GM18498 (cell line): Measurements from ENCODE around the gene HSPA1B.
"Not testable (repeated sequence)": the region's sequence is repeated elsewhere in the genome, so short reads cannot be mapped to it uniquely, and the experiment has no call there.

Experiments
- ATAC-seq: cut with Tn5 transposase; IDR thresholded peaks from one replicate; pipeline ENCODE4 v1.9.1; 2021; ENCODE audit warnings: mild to moderate bottlenecking, moderate library complexity; ENCODE audit not compliant: unreplicated experiment

Gene HSPA1B

DNA sequence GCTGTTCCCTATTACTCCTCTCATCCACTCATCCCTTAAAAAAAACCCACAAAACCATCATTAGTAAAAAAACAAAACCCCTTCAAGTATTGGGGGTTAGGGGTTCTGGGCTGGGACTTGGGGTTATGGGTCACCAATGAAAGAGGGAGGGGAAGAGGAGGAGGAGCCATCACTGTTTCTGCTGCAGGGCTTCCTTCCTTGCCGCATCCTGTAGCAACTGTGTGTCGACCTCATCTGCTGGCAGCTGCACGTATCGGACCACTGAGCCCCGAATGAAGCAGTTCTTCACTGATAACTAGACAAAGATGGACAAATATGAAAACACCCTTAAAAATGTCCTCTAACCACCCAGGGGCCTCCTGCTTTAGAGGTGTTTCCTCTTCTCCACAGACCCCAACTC, 29.9 kb upstream of the HSPA1B start:
- no peak for ATAC-seq

DNA sequence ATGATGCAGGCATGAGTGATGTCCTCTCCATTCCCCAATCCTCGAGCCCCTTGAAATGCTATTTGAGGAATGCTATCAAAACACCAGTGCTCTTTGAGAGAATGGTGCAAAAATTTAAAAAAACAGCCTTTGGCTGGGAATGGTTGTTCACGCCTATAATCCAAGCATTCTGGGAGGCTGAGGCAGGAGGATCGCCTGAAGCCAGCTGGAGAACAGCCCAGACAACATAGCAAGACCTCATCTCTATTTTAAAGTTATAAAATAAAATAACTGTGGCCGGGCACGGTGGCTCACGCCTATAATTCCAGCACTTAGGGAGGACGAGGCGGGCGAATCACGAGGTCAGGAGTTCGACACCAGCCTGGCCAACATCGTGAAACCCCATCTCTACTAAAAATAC, 27.8 kb upstream of the HSPA1B start:
- ATAC-seq, result no peak

- ATAC-seq, result not testable (repeated sequence)
Measured at GRCh38 chr6:31801031-31801927, 26.3 kb upstream of the HSPA1B start.

DNA sequence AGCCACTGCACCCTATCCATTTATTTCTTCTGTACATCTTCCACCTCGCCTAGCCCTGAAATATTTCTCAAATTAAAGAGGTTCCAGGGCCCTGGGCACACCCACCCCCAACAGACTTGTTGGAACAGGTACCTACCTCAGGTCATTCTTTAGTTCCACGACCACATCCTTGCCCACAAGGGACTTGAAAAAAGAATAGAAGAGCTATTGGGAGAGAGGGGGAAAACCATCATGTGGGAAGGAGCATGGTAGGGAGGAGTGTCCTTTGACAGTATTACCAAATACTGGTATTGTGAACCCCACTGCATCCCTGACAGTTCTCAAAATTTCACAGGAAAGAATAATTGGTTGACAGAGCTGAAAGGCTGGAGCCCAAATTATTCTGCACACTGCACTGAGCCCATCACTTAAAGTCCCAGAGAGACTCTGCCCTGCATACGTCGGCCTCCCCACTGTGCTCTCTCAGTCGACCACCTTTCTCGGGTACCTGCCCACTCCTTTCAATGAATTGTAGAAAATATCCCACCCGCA, 21.5 kb upstream of the HSPA1B start:
- ATAC-seq, result peak; percentile 8

GRCh38 chr6:31806470-31807272, 20.9 kb upstream of the HSPA1B start, which contains the start of gene LSM2:
Gene LSM2 (minus strand): TSS chr6:31806966. CDS start chr6:31806757, 209 bp downstream.
- peak; percentile 93 for ATAC-seq

DNA sequence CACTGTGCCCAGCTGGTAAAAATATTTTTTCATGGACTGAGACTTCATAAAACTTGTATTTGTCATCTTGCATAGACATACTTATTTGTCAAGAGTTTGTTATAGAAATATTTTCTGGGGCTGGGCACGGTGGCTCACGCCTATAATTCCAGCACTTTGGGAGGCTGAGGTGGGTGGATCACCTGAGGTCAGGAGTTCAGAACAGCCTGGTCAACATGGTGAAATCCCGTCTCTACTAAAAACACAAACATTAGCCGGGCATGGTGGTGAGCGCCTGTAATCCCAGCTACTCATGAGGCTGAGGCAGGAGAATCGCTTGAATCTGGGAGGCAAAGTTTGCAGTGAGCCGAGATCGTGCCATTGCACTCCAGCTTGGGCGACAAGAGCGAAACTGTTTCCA, 18.9 kb upstream of the HSPA1B start:
- not testable (repeated sequence) for ATAC-seq

- ATAC-seq, result no peak
Measured at GRCh38 chr6:31811645-31812044, 15.9 kb upstream of the HSPA1B start.

- ATAC-seq, result no peak
Measured at GRCh38 chr6:31813465-31813849, 14.1 kb upstream of the HSPA1B start.

DNA sequence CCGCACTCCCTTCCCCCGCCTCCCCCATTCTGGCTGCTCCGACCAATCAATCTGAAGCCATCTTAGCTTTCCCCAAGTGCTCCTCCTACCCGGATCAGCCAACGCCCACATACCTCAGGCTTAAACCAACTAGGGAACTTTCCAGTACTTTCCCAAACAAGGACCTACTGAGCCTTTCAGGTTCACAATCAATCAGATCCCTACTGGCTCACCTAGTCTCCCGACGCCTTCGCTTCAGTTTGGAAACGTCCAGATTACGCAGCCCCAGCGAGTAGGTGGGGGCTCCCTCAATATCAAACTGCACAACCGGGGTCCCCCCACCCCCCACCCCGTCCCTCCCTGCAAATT, 12.9 kb upstream of the HSPA1B start:
- ATAC-seq, result no peak

DNA sequence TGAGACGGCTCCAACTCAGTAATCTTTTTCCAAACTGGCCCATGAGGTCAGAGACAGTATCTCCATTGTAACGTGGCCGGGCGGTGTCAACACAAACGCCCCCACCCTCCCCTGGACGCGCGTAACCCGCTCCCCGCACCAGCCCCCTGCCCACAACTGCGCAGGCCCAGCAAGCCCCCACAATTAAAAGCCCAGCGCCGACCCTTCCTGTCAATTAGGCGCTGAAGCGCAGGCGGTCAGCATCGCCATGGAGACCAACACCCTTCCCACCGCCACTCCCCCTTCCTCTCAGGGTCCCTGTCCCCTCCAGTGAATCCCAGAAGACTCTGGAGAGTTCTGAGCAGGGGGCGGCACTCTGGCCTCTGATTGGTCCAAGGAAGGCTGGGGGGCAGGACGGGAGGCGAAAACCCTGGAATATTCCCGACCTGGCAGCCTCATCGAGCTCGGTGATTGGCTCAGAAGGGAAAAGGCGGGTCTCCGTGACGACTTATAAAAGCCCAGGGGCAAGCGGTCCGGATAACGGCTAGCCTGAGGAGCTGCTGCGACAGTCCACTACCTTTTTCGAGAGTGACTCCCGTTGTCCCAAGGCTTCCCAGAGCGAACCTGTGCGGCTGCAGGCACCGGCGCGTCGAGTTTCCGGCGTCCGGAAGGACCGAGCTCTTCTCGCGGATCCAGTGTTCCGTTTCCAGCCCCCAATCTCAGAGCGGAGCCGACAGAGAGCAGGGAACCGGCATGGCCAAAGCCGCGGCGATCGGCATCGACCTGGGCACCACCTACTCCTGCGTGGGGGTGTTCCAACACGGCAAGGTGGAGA, 12.3 kb upstream of the HSPA1B start, which contains the start of the genes HSPA1A and HSPA1L:
TSS of gene HSPA1A (plus strand) at position 519 of the 814 bp plus-strand sequence. CDS start at position 733, 214 bp downstream.
TSS of gene HSPA1L (minus strand) at position 259 of the 814 bp plus-strand sequence. CDS start 3,311 bp downstream, outside the sequence.
- ATAC-seq, result peak; percentile 46

DNA sequence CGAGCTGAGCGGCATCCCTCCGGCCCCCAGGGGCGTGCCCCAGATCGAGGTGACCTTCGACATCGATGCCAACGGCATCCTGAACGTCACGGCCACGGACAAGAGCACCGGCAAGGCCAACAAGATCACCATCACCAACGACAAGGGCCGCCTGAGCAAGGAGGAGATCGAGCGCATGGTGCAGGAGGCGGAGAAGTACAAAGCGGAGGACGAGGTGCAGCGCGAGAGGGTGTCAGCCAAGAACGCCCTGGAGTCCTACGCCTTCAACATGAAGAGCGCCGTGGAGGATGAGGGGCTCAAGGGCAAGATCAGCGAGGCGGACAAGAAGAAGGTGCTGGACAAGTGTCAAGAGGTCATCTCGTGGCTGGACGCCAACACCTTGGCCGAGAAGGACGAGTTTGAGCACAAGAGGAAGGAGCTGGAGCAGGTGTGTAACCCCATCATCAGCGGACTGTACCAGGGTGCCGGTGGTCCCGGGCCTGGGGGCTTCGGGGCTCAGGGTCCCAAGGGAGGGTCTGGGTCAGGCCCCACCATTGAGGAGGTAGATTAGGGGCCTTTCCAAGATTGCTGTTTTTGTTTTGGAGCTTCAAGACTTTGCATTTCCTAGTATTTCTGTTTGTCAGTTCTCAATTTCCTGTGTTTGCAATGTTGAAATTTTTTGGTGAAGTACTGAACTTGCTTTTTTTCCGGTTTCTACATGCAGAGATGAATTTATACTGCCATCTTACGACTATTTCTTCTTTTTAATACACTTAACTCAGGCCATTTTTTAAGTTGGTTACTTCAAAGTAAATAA, 10.2 kb upstream of the HSPA1B start:
- not testable (repeated sequence) for ATAC-seq

DNA sequence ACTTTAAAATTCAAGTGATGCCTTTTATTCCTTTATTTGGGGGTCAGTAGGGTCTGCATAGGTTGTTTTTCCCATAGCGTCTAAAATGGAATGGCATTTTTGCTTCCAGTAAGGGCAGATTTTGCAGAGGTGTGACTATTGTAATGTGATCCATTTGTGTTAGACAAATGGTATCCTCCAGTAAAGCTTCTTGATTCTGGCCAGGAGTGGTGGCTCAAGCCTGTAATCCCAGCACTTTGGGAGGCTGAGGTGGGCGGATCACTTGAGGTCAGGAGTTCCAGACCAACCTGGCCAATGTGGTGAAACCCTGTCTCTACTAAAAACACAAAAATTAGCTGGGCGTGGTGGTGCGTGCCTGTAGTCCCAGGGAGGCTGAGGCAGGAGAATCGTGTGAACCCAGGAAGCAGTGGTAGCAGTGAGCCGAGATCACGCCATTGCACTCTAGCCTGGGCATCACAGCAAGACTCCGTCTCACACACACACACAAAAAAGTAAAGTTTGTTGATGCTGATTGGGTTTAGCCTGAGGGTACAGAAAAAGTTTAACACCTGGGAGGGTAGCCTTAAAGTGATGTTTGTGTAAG, 9.5 kb upstream of the HSPA1B start:
- not testable (repeated sequence) for ATAC-seq

DNA sequence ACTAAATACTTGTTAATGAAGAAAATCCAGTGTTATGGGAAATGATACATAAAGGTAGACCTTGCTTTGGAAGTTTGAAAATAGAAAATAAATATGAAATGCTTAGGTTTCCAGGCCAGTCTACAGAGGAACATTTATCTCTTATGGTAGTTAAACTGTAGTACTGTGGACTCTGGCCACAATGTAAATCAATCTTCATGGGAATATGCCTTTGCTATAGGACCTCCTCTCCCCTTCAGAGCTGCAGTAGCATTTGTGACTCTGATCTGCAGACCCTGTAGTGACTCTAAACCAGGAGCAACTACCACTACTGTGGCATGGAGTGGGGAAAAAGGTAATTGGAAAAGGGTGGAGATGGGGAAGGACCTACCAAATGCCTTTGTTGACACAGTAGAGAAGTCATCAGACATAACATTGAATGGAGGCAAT, 7.7 kb upstream of the HSPA1B start:
- no peak for ATAC-seq

- not testable (repeated sequence) for ATAC-seq
Measured at GRCh38 chr6:31820399-31820798, 7.1 kb upstream of the HSPA1B start.

GRCh38 chr6:31821301-31822035, 6.1 kb upstream of the HSPA1B start:
- peak; percentile 43 for ATAC-seq

DNA sequence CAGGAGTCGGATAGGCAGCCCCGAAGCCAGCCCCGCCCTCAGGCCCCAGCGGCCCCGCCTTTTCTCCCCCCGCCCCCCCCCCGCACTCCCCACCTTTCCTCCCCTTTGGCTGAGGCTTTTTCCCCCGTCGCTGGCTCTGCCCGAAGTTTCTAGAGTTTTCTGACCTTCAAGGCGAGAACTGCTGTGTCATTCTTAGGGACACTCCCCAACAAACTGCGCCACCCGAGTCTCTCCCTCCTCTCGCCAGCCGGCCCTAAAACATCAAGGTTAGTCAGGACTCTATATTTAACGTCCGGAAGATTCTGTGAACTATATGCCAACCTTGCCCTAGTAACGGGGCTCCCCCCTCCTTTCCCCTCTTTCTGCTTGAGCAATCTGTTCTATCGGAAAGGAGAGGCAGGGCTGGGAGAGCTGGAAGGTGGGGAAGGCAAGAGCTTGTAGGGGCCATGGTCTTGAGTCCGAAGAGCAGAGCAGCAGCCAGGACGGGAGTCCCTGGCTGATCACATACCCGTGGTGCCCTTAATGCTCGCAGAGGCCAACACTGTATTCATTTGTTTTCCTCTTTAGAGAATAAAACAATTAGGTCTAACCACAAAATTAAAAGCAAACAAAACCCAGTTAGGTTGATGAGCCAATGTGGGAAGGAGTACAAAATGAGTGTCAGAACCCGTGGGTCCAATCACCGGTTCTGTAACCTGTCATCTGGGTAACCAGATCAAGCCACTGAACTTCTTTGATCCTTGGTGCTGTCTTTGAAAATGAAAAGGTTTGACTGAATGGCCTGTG, 5.3 kb upstream of the HSPA1B start:
- peak; percentile 40 for ATAC-seq

DNA sequence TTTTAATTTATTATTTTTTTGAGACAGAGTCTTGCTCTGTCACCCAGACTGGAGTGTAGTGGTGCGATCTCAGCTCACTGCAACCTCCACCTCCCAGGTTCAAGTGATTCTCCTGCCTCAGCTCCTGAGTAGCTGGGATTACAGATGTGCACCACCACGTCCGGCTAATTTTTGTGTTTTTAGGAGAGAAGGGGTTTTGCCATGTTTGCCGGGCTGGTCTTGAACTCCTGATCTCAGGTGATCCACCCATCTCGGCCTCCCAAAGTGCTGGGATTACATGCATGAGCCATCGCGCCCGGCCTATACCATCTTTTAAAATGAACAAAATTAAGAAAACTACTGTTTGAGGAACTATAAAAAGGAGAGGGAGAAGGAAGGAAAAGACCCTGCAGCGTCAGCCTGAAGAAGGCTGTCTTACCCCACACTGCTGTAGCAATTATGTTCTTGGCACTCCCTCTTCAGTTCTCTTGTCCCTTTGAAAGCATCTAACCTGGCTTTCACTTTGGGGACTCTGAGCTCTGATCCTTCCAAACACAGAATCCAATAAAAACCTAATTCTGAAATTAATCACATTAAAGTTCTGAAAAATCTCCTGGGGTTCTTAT, 3.8 kb upstream of the HSPA1B start:
- not testable (repeated sequence) for ATAC-seq
